Mesendoderm (in vitro differentiated cells): ENCODE results near the gene JAZF1.

Source experiments
- DNase-seq: peaks from one replicate; pipeline ENCODE4 v3.0.0; 2013
- H2AK5ac ChIP-seq: 2 replicates; pipeline ENCODE4 v1.6.1; 2013; ENCODE audit warnings: low read length, inconsistent platforms
- H2BK120ac ChIP-seq: 2 replicates; pipeline ENCODE4 v1.6.1; 2013; ENCODE audit warnings: low read depth, mild to moderate bottlenecking, low read length, moderate library complexity, mixed read lengths
- H2BK15ac ChIP-seq: replicated peaks from 2 replicates; pipeline ENCODE4 v1.6.1; 2013; ENCODE audit warnings: low read depth, mild to moderate bottlenecking, moderate library complexity
- H2BK5ac ChIP-seq: 2 replicates; pipeline ENCODE4 v1.6.1; 2013; ENCODE audit warnings: low read length, inconsistent platforms
- H3K18ac ChIP-seq: 2 replicates; pipeline ENCODE4 v1.6.1; 2013; ENCODE audit warnings: mild to moderate bottlenecking, low read length, mixed read lengths
- H3K23ac ChIP-seq: one replicate; pipeline ENCODE4 v1.6.1; 2013; ENCODE audit warnings: low read length
- H3K27ac ChIP-seq: 2 replicates; pipeline ENCODE4 v1.5.1; 2013; ENCODE audit warnings: low read depth, mild to moderate bottlenecking, inconsistent platforms, low read length, moderate library complexity
- H3K27me3 ChIP-seq: 2 replicates; pipeline ENCODE4 v1.6.1; 2013; ENCODE audit warnings: low read length, control low read depth, mild to moderate bottlenecking, inconsistent platforms; ENCODE audit not compliant: insufficient read depth, poor library complexity
- H3K36me3 ChIP-seq: 2 replicates; pipeline ENCODE4 v1.6.1; 2013; ENCODE audit warnings: low read length, inconsistent platforms; ENCODE audit not compliant: control insufficient read depth, insufficient read depth
- H3K4ac ChIP-seq: one replicate; pipeline ENCODE4 v1.6.1; 2013; ENCODE audit warnings: low read depth, mild to moderate bottlenecking, low read length, moderate library complexity
- H3K4me1 ChIP-seq: 2 replicates; pipeline ENCODE4 v1.6.1; 2013; ENCODE audit warnings: low read depth, low read length, inconsistent platforms; ENCODE audit not compliant: control insufficient read depth
- H3K4me2 ChIP-seq: 2 replicates; pipeline ENCODE4 v1.6.1; 2013; ENCODE audit warnings: low read length
- H3K4me3 ChIP-seq: 2 replicates; pipeline ENCODE4 v1.5.1; 2013; ENCODE audit warnings: mild to moderate bottlenecking, low read length
- H3K56ac ChIP-seq: one replicate; pipeline ENCODE4 v1.6.1; 2013; ENCODE audit warnings: low read length
- H3K79me1 ChIP-seq: 2 replicates; pipeline ENCODE4 v1.6.1; 2013; ENCODE audit warnings: low read length, inconsistent platforms
- H3K79me2 ChIP-seq: 2 replicates; pipeline ENCODE4 v1.6.1; 2013; ENCODE audit warnings: mild to moderate bottlenecking, low read length; ENCODE audit not compliant: control insufficient read depth, insufficient read depth
- H3K9ac ChIP-seq: 2 replicates; pipeline ENCODE4 v1.6.1; 2013; ENCODE audit warnings: low read length, inconsistent platforms
- H4K5ac ChIP-seq: one replicate; pipeline ENCODE4 v1.6.1; 2013; ENCODE audit warnings: low read length
- H4K8ac ChIP-seq: one replicate; pipeline ENCODE4 v1.6.1; 2013; ENCODE audit warnings: low read depth, mild to moderate bottlenecking, control low read depth, low read length, moderate library complexity
- WGBS: extraction: QIAGEN DNeasy Blood & Tissue Kit; methylation state at CpG from one replicate; pipeline ENCODE4 v1.1.7; 2013; ENCODE audit warnings: low lambda C conversion rate, missing lambda C conversion rate; ENCODE audit not compliant: insufficient coverage; ENCODE audit errors: extremely low coverage; 5-methylcytosine and 5-hydroxymethylcytosine counted together

JAZF1 gene

DNA sequence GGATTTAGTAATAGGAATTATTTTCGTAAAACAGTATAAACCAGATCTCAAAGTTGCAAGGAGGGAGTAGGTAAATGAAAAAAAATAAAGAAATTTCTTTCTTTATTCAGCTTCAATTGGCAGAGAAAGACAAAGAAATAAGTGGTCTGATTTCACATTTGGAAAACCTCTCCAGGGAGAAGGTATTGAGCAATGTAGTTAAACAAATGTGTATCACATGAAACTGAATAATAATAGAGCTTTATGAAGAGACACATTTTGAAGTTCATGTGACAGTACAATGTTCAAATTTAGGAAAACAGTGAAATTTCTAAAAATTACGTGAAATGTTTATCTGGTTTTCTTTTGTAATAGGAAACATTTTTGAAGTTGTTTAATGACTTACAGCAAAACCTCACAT, 377.6 kb downstream of the JAZF1 start:
- no peaks in the 10 kb centered on the region for H3K27me3 ChIP-seq
- no peaks in the 10 kb centered on the region for H3K79me2 ChIP-seq
- H3K4me1 ChIP-seq: no peaks in the 10 kb centered on the region
- H3K18ac ChIP-seq: no peak overlapping the region
- H2AK5ac ChIP-seq: no peak overlapping the region
- no peak overlapping the region for H4K8ac ChIP-seq
- H4K5ac ChIP-seq: no peak overlapping the region
- H3K9ac ChIP-seq: no peak overlapping the region
- no peak overlapping the region for H2BK15ac ChIP-seq
- H3K79me1 ChIP-seq: no peaks in the 10 kb centered on the region
- no peak overlapping the region for H3K4ac ChIP-seq
- no peak overlapping the region for H3K4me3 ChIP-seq
- H2BK120ac ChIP-seq: no peak overlapping the region
- no peaks in the 10 kb centered on the region for H3K36me3 ChIP-seq
- H2BK5ac ChIP-seq: no peak overlapping the region
- H3K56ac ChIP-seq: no peak overlapping the region
- H3K23ac ChIP-seq: no peak overlapping the region
- H3K27ac ChIP-seq: no peak overlapping the region
- no peak overlapping the region for H3K4me2 ChIP-seq
- DNase-seq: no peak
- 100% methylated on average over 1 of the region's 2 CpGs for WGBS

DNA sequence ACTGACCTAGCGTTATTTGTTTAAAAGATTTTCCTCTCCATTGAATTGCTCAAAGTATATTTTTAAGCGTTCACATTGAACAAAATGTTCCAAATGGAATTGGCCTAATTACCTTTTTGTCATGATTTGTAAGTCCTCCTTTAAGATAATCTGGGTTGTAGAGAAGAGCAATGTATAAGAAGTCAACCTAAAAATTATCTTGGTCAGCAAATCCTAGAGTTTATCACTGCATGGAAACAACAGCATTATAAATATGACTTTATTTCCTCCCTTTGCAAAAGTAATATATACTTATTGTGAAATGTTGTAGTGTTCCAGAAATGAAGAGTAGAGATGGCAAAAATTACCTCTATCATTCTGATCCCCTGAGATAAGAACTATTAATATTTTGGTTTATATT, 381.4 kb downstream of the JAZF1 start:
- Histone ChIP-seq H3K4ac (no peak overlapping the region), H3K4me1 (no peaks in the 10 kb centered on the region), H3K79me1 (no peaks in the 10 kb centered on the region), H2AK5ac (no peak overlapping the region), H3K27ac (no peak overlapping the region), H3K27me3 (no peaks in the 10 kb centered on the region), H3K4me3 (no peak overlapping the region), H3K36me3 (no peaks in the 10 kb centered on the region), H3K23ac (no peak overlapping the region), H3K18ac (no peak overlapping the region), H2BK15ac (no peak overlapping the region), H3K4me2 (no peak overlapping the region), H3K9ac (no peak overlapping the region), H3K56ac (no peak overlapping the region), H3K79me2 (no peaks in the 10 kb centered on the region), H4K5ac (no peak overlapping the region), H2BK5ac (no peak overlapping the region), H2BK120ac (no peak overlapping the region), H4K8ac (no peak overlapping the region)
- no peak for DNase-seq
- WGBS: no CpG with 5 or more reads among the region's 2 CpGs

DNA sequence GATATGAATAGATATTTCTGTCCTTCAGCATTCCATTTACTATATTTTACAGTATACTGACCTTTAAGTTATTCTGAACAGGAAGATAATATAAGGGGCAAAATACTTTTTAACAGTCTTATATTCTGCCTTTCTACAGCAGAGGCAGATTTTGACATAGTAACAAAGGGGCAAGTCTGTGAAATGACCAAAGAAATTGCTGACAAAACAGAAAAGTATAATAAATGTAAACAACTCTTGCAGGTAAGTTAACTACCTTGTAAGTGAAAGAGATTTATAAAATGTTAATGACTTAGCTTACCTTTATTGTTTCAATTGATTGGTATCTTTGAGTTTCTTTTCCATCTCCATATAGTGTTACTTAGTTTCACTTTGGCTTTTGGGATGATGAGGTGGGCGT, 384.6 kb downstream of the JAZF1 start:
- no CpG with 5 or more reads among the region's 1 CpG for WGBS
- peaks cover 2% of the 10 kb centered on the region for H3K36me3 ChIP-seq
- H3K4ac ChIP-seq: no peak overlapping the region
- DNase-seq: no peak
- no peaks in the 10 kb centered on the region for H3K4me1 ChIP-seq
- H3K4me3 ChIP-seq: no peak overlapping the region
- H2AK5ac ChIP-seq: no peak overlapping the region
- H2BK15ac ChIP-seq: no peak overlapping the region
- H2BK120ac ChIP-seq: no peak overlapping the region
- no peak overlapping the region for H2BK5ac ChIP-seq
- H3K9ac ChIP-seq: no peak overlapping the region
- H3K27ac ChIP-seq: no peak overlapping the region
- H3K4me2 ChIP-seq: no peak overlapping the region
- no peaks in the 10 kb centered on the region for H3K79me1 ChIP-seq
- no peak overlapping the region for H3K18ac ChIP-seq
- no peak overlapping the region for H4K8ac ChIP-seq
- no peak overlapping the region for H3K56ac ChIP-seq
- H4K5ac ChIP-seq: no peak overlapping the region
- no peaks in the 10 kb centered on the region for H3K27me3 ChIP-seq
- H3K79me2 ChIP-seq: no peaks in the 10 kb centered on the region
- no peak overlapping the region for H3K23ac ChIP-seq

DNA sequence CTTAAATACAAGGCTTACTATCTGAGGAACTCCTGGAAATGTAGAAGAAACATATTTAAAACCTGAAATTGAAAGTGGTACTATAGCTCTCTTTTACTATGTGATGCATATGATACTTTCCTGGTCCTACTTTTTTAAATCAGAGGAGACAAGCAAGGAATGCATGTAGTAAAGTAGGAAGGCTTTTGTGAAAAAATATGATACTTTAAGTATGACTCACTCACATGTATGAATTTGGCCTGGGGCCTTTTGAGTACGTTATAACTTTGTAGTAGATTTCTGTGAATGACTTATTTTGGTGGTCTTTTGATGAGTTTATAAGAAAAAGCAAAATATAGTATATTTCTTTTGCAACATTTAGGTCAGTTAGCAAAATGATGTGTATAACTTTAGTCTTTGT, 386.8 kb downstream of the JAZF1 start:
- H3K79me2 ChIP-seq: no peaks in the 10 kb centered on the region
- no CpG with 5 or more reads among the region's 1 CpG for WGBS
- no peak overlapping the region for H3K4me2 ChIP-seq
- no peaks in the 10 kb centered on the region for H3K79me1 ChIP-seq
- H2AK5ac ChIP-seq: no peak overlapping the region
- no peak overlapping the region for H3K23ac ChIP-seq
- no peaks in the 10 kb centered on the region for H3K27me3 ChIP-seq
- H3K18ac ChIP-seq: no peak overlapping the region
- H3K4me1 ChIP-seq: no peaks in the 10 kb centered on the region
- no peak overlapping the region for H3K4me3 ChIP-seq
- peaks cover 2% of the 10 kb centered on the region for H3K36me3 ChIP-seq
- no peak overlapping the region for H2BK120ac ChIP-seq
- no peak overlapping the region for H2BK15ac ChIP-seq
- no peak for DNase-seq
- no peak overlapping the region for H4K5ac ChIP-seq
- H3K56ac ChIP-seq: no peak overlapping the region
- H3K27ac ChIP-seq: no peak overlapping the region
- H4K8ac ChIP-seq: no peak overlapping the region
- no peak overlapping the region for H3K9ac ChIP-seq
- H2BK5ac ChIP-seq: no peak overlapping the region
- H3K4ac ChIP-seq: no peak overlapping the region

DNA sequence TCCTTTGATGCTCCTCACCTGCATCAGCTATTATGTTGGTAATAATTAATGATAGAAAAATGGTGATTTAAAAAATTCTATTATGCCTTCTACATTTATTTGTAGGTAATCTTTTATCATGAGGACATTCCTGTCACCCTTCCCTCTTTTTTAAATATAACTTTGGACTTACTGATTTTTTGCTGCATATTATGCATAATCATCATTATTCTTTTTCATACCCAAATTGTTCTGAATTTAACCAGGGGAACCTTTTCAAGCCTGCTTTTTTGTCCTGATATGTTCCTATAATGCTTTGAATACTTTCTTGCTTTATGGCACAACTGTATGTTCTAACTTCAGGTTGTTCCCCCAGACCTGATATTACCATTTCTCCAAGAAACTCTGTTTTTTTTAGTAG, 392.2 kb downstream of the JAZF1 start:
- no peak overlapping the region for H3K18ac ChIP-seq
- no peak for DNase-seq
- no peak overlapping the region for H3K27ac ChIP-seq
- H3K4me3 ChIP-seq: no peak overlapping the region
- no peaks in the 10 kb centered on the region for H3K79me1 ChIP-seq
- H4K8ac ChIP-seq: no peak overlapping the region
- no peak overlapping the region for H2AK5ac ChIP-seq
- no peak overlapping the region for H3K9ac ChIP-seq
- H3K36me3 ChIP-seq: peaks cover 2% of the 10 kb centered on the region
- H2BK15ac ChIP-seq: no peak overlapping the region
- no peak overlapping the region for H3K23ac ChIP-seq
- no peak overlapping the region for H4K5ac ChIP-seq
- H3K4ac ChIP-seq: no peak overlapping the region
- no peak overlapping the region for H2BK120ac ChIP-seq
- H3K79me2 ChIP-seq: no peaks in the 10 kb centered on the region
- H3K56ac ChIP-seq: no peak overlapping the region
- H3K4me1 ChIP-seq: no peaks in the 10 kb centered on the region
- H3K27me3 ChIP-seq: no peaks in the 10 kb centered on the region
- H2BK5ac ChIP-seq: no peak overlapping the region
- no peak overlapping the region for H3K4me2 ChIP-seq

DNA sequence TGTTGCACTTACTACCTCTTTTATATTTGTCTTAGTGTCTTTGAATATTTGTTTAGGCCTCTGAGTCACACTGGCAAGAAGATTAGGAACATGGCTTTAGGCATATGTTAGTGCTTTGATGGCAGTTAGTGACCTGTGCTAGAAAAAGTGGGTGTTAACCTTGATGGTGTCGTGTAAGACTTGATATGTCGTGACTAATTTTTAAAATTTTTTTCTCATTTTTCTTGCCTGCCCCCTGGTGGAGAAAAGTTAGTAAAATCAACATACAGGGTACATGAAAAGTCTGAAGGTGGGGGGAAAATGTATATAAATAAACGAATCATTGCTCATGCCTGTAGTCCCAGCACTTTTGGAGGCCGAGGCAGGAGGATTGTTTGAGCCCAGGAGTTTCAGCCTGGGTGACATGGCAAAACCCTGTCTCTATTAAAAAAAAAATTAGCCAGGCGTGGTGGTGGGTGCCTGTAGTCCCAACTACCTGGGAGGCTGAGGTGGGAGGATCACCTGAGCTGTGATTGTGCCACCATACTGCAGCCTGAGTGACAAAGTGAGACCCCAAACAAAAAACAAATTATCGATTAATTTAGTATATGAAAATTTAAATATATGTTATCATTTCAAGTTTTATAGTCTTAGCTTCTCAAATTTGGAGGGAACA, 396.1 kb downstream of the JAZF1 start:
- H3K23ac ChIP-seq: no peak overlapping the region
- H3K56ac ChIP-seq: no peak overlapping the region
- no peaks in the 10 kb centered on the region for H3K79me2 ChIP-seq
- no peak overlapping the region for H3K9ac ChIP-seq
- no peak overlapping the region for H2AK5ac ChIP-seq
- H3K27ac ChIP-seq: no peak overlapping the region
- no peak overlapping the region for H3K4me2 ChIP-seq
- H3K79me1 ChIP-seq: no peaks in the 10 kb centered on the region
- H3K27me3 ChIP-seq: no peaks in the 10 kb centered on the region
- no peak overlapping the region for H4K8ac ChIP-seq
- no peak overlapping the region for H2BK120ac ChIP-seq
- H2BK5ac ChIP-seq: no peak overlapping the region
- H3K36me3 ChIP-seq: no peaks in the 10 kb centered on the region
- H3K18ac ChIP-seq: no peak overlapping the region
- no peaks in the 10 kb centered on the region for H3K4me1 ChIP-seq
- no CpG with 5 or more reads among the region's 6 CpGs for WGBS
- no peak overlapping the region for H3K4me3 ChIP-seq
- H4K5ac ChIP-seq: no peak overlapping the region
- H3K4ac ChIP-seq: no peak overlapping the region
- peak; percentile 58 for DNase-seq
- H2BK15ac ChIP-seq: no peak overlapping the region
